ENCODE results near the gene IAH1. TPM values are rescaled to one million over a fixed set of nuclear protein-coding genes. Genes with fewer than 3 reads are reported as not detected.

Gene IAH1
- total and polyA plus RNA-seq, 2 experiments from 2014 or later = 12.7 to 33.7 TPM

- no peak for DNase-seq (ENCODE audit: low spot score)
- Histone ChIP-seq H2AFZ (no peak overlapping the region), H3K9me2 (ENCODE audit: insufficient read depth) (no peaks in the 10 kb centered on the region), H3K4me2 (no peak overlapping the region), H3K27ac (ENCODE audit: low read depth) (no peak overlapping the region), H3K4me3 (no peak overlapping the region), H3F3A (replicated peaks; ENCODE audit: low read depth) (no peaks in the 10 kb centered on the region), H4K20me1 (replicated peaks; ENCODE audit: insufficient read depth) (no peaks in the 10 kb centered on the region), H3K79me2 (replicated peaks; ENCODE audit: insufficient read depth) (0 out of 2 replicates have a peak, but pooled peaks cover 12% of the 10 kb centered on the region), H3K4me1 (ENCODE audit: insufficient read depth) (no peaks in the 10 kb centered on the region), H3K27me3 (ENCODE audit: insufficient read depth) (no peaks in the 10 kb centered on the region), H3K36me3 (ENCODE audit: insufficient read depth) (no peaks in the 10 kb centered on the region)
- no peak overlapping the region for H3K27ac Mint-ChIP-seq
- H3K27me3 Mint-ChIP-seq (ENCODE audit: insufficient read depth, low read depth, poor library complexity) = no peaks in the 10 kb centered on the region
- ATAC-seq = no peak
- no peak for TF ChIP-seq NANOG (IDR thresholded peaks at IDR 0.05; ENCODE audit: borderline replicate concordance)
- TF ChIP-seq REST (IDR thresholded peaks at IDR 0.05; ENCODE audit: unreplicated experiment) = no peak
- no peak for TF ChIP-seq EZH2 (IDR thresholded peaks at IDR 0.05; ENCODE audit: low read depth, unreplicated experiment)
- no peak for TF ChIP-seq ETS1 (IDR thresholded peaks at IDR 0.05)
- no peak for TF ChIP-seq CREB1 (CRISPR knock-in tag; IDR thresholded peaks at IDR 0.05; ENCODE audit: low read depth)
- TF ChIP-seq JUNB (IDR thresholded peaks at IDR 0.05; ENCODE audit: unreplicated experiment) = no peak
- no peak for TF ChIP-seq EZH2phosphoT487 (IDR thresholded peaks at IDR 0.05; ENCODE audit: unreplicated experiment)
- no peak for TF ChIP-seq POLR2AphosphoS5 (IDR thresholded peaks at IDR 0.05; ENCODE audit: low read depth)
- TF ChIP-seq STAT1 (IDR thresholded peaks at IDR 0.05; ENCODE audit: unreplicated experiment) = no peak
- TF ChIP-seq ZNF331 (CRISPR knock-in tag; IDR thresholded peaks at IDR 0.05; ENCODE audit: low read depth) = no peak
- TF ChIP-seq ZNF114 (CRISPR knock-in tag; IDR thresholded peaks at IDR 0.05) = no peak
- TF ChIP-seq CTCF (conservative IDR thresholded peaks at IDR 0.05; ENCODE audit: low read depth in 2 of 2) = no peak
- TF ChIP-seq ZNF462 (CRISPR knock-in tag; IDR thresholded peaks at IDR 0.05) = no peak
- no peaks in the 10 kb centered on the region for H3K4me1 Mint-ChIP-seq
- H3K36me3 Mint-ChIP-seq (ENCODE audit: low read depth) = peaks cover 12% of the 10 kb centered on the region; the same call in 2 of the 3 replicates
- no peaks in the 10 kb centered on the region for H3K9me3 Mint-ChIP-seq
- no peak overlapping the region for H3K4me3 Mint-ChIP-seq
Observed at GRCh38 chr2:9532421-9532820, 58.1 kb downstream of the IAH1 start.
